BE2C (cell line): ENCODE results near the gene IL20RA.
A peak's percentile ranks its signal among the peaks of the same experiment; 100 is the strongest.

Experiments used
- DNase-seq: peaks from one replicate; pipeline ENCODE4 v3.0.0-alpha.2; 2020
- H3K27me3 ChIP-seq: fragments of 250-450 bp; sonication (Bioruptor Pico); 2 replicates; pipeline ENCODE4 v1.5.1; 2020; ENCODE audit warnings: mild to moderate bottlenecking
- H3K36me3 ChIP-seq: fragments of 250-450 bp; sonication (Bioruptor Pico); 2 replicates; pipeline ENCODE4 v1.5.1; 2020; ENCODE audit warnings: mild to moderate bottlenecking
- H3K4me1 ChIP-seq: fragments of 250-450 bp; sonication (Bioruptor Pico); 2 replicates; pipeline ENCODE4 v1.5.1; 2020
- H3K4me3 ChIP-seq: 2 replicates; pipeline ENCODE4 v1.5.1; 2011; ENCODE audit warnings: low read depth, low read length
- H3K9me3 ChIP-seq: fragments of 250-450 bp; sonication (Bioruptor Pico); 2 replicates; pipeline ENCODE4 v1.5.1; 2020
- TF ChIP-seq, protein P1 (sequence below): IDR thresholded peaks from 2 replicates; pipeline ENCODE4 v1.5.1; 2012; ENCODE audit warnings: mild to moderate bottlenecking, low read depth, low read length

The IL20RA gene

DNA sequence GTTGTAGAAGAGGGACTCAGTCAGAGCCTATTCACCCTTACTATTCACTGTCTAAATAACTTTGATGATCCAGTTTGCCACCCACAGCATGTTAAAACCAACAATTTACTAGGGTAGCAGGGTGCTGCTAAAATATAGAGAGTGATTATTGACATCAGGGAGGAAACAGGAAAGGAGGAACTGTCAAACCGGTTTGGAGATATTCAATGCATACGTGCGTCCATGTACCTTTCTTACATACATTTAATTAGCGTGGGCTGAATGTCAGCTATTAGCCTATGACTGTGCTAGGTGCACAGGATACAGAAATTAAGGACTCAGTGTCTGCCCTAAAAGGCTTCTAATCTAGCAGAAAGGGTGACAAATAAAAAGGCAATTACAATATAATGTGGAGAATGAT is 57.2 kb downstream of the IL20RA start:
- peaks cover 68% of the 10 kb centered on the region for H3K36me3 ChIP-seq
- no peaks in the 10 kb centered on the region for H3K27me3 ChIP-seq
- DNase-seq, result no peak
- H3K4me1 ChIP-seq, result peaks cover 30% of the 10 kb centered on the region
- H3K9me3 ChIP-seq, result no peaks in the 10 kb centered on the region
- H3K4me3 ChIP-seq, result peak overlapping the region; percentile 82
- TF ChIP-seq, protein P1, sequence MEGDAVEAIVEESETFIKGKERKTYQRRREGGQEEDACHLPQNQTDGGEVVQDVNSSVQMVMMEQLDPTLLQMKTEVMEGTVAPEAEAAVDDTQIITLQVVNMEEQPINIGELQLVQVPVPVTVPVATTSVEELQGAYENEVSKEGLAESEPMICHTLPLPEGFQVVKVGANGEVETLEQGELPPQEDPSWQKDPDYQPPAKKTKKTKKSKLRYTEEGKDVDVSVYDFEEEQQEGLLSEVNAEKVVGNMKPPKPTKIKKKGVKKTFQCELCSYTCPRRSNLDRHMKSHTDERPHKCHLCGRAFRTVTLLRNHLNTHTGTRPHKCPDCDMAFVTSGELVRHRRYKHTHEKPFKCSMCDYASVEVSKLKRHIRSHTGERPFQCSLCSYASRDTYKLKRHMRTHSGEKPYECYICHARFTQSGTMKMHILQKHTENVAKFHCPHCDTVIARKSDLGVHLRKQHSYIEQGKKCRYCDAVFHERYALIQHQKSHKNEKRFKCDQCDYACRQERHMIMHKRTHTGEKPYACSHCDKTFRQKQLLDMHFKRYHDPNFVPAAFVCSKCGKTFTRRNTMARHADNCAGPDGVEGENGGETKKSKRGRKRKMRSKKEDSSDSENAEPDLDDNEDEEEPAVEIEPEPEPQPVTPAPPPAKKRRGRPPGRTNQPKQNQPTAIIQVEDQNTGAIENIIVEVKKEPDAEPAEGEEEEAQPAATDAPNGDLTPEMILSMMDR, result no peak

DNA sequence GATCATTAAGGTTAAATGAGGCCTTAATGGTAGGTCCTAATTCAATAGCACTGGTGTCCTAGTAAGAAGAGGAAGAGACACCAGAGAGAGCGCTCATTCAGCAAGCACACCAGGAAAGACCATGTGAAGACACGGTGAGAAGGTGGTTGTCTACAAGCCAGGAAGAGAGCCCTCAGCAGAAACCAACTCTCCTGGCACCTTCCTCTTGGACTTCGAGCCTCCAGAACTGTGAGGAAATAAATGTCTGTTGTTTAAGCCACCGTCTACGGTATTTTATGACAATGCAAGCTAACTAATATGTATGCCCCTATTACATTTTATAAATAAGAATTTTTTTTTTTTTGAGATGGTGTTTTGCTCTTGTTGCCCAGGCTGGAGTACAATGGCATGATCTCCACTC is 59.3 kb downstream of the IL20RA start:
- peaks cover 49% of the 10 kb centered on the region for H3K4me1 ChIP-seq
- H3K9me3 ChIP-seq, result no peaks in the 10 kb centered on the region
- no peak for DNase-seq
- H3K27me3 ChIP-seq, result no peaks in the 10 kb centered on the region
- TF ChIP-seq, protein P1, result no peak
- peak overlapping the region; percentile 32 for H3K4me3 ChIP-seq
- peaks cover 85% of the 10 kb centered on the region for H3K36me3 ChIP-seq

DNA sequence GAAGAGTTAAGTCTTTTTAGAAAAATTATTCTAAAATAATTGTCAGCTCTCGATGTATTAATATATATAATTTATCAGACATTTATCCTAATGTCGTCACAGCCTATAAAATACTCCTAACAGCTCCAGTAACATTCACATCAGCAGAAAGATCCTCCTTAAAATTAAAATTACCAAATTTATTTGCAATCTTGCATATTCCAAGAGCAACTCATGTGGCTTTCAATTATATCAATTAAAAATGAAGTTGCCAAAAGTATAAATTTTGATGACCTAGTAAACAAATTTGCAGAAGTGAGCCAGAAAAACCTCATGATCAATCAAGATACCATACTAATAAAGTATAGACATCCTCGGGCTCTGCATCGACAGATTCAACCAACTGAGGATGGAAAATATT is 60.2 kb downstream of the IL20RA start:
- H3K9me3 ChIP-seq, result no peaks in the 10 kb centered on the region
- peak overlapping the region; percentile 32 for H3K4me3 ChIP-seq
- DNase-seq, result no peak
- TF ChIP-seq, protein P1, result no peak
- peaks cover 57% of the 10 kb centered on the region for H3K4me1 ChIP-seq
- H3K27me3 ChIP-seq, result no peaks in the 10 kb centered on the region
- peaks cover 82% of the 10 kb centered on the region for H3K36me3 ChIP-seq

DNA sequence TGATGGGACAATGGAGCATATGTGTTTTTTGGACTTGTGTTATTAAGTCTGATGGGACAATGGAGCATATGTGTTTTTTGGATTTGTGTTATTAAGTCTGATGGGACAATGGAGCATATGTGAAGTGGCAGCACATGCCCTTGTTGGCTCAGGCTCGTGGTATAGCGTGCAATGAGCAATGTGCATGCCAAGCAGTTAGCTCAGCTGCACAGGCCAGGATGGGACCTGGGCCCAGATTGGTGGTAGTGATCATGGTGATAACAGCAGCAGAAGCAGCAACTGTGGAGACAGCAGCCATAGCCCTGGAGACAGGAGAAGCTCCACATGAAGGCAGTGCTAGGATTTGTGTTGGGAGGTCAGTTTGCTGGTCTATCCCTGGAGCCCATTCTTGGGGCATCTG is 61.1 kb downstream of the IL20RA start:
- H3K4me3 ChIP-seq, result peak overlapping the region; percentile 32
- DNase-seq, result peak; percentile 84
- H3K4me1 ChIP-seq, result peaks cover 66% of the 10 kb centered on the region
- H3K27me3 ChIP-seq, result no peaks in the 10 kb centered on the region
- TF ChIP-seq, protein P1, result no peak
- peaks cover 82% of the 10 kb centered on the region for H3K36me3 ChIP-seq
- no peaks in the 10 kb centered on the region for H3K9me3 ChIP-seq

DNA sequence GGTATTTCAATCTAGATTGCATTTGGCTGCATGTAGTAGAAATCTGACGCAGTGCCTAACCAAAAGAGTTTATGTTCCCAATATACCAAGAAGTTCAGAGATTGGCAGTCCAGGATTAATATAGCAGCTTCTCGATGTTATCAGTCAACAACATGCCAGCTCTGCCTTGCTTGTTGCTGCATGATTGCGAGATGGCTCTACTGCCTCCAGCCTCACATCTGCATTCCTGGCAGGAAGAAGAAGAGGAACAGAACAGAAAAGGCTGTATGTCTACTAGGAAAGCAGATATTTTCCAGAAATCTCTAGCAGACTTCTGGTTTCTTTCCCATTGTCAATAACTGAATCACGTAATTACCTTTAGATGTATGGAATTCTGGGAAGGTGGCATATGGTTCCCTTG is 61.8 kb downstream of the IL20RA start:
- H3K9me3 ChIP-seq, result no peaks in the 10 kb centered on the region
- H3K27me3 ChIP-seq, result no peaks in the 10 kb centered on the region
- DNase-seq, result peak; percentile 61
- H3K36me3 ChIP-seq, result peaks cover 82% of the 10 kb centered on the region
- no peak overlapping the region for H3K4me3 ChIP-seq
- TF ChIP-seq, protein P1, result no peak
- peaks cover 66% of the 10 kb centered on the region for H3K4me1 ChIP-seq

DNA sequence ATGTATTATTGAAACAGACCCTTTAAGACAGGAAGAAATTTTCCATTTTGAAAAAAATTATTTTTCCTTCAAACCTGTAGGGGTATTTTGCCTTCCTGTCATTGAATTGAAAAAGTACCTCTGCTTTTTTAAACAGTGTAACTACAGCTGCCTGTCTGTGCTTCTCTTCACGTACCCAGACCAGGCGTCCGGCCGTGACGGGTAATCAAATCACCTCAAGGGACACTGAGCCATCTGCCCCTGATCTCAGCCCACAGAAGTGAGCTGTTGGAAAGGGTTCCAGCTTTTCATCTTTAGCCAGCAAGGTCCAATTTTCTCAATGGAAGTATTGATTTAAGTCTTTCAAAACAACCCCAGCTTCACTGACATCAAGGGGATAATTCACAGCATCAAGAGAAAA is 64.7 kb downstream of the IL20RA start:
- peaks cover 76% of the 10 kb centered on the region for H3K36me3 ChIP-seq
- no peaks in the 10 kb centered on the region for H3K27me3 ChIP-seq
- TF ChIP-seq, protein P1, result no peak
- H3K9me3 ChIP-seq, result no peaks in the 10 kb centered on the region
- peaks cover 63% of the 10 kb centered on the region for H3K4me1 ChIP-seq
- H3K4me3 ChIP-seq, result peak overlapping the region; percentile 6; the same call in 1 of the 2 replicates
- peak; percentile 88 for DNase-seq
